Activated effector memory CD4-positive, alpha-beta T cell treated with anti-CD3 and anti-CD28 coated beads, Interleukin-2, amount 50 U/mL, for 16 hours (primary cell): ENCODE data around the gene ANTKMT.
A peak's percentile ranks its signal among the peaks of the same experiment; 100 is the strongest.
"Not testable (repeated sequence)": the region's sequence is repeated elsewhere in the genome, so short reads cannot be mapped to it uniquely, and the experiment has no call there.

ENCODE experiments used
- DNase-seq: peaks from one replicate; pipeline ENCODE4 v3.0.0-alpha.2; 2020

The ANTKMT gene

DNA sequence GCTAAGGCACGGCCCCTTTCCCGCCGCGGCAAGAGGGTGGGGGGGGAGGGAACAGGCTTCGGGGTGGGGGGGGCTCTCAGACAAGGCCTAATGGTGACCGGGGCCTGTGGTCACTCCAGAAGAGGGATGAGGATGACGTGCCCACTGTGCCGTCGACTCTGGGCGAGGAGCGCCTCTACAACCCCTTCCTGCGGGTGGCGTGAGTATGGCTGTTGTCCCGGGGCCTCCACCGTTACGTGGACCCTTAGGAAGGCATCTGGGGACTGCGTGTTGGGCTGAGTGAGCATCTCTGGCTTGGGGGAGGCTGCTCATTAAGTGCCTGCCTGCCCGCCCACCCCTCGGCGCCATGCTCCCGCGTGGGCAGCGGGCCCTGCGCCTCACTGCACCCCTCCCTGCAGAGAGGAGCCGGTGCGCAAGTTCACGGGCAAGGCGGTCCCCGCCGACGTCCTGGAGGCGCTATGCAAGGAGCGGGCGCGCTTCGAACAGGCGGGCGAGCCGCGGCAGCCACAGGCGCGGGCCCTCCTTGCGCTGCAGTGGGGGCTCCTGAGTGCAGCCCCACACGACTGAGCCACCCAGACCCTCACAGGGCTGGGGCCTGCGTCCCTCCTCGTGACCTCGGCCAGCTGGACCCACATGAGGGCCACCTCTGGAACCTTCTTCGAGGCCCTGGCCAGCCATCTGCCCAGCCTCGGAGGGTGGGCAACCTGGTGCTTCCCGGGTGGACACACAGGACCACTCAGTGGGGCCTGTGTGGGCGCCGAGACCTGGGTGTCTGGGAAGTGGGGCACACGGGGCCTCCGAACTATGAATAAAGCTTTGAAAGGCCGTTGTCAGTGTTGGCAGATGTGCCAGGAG is 8.2 kb downstream of the ANTKMT start:
- DNase-seq: no peak

DNA sequence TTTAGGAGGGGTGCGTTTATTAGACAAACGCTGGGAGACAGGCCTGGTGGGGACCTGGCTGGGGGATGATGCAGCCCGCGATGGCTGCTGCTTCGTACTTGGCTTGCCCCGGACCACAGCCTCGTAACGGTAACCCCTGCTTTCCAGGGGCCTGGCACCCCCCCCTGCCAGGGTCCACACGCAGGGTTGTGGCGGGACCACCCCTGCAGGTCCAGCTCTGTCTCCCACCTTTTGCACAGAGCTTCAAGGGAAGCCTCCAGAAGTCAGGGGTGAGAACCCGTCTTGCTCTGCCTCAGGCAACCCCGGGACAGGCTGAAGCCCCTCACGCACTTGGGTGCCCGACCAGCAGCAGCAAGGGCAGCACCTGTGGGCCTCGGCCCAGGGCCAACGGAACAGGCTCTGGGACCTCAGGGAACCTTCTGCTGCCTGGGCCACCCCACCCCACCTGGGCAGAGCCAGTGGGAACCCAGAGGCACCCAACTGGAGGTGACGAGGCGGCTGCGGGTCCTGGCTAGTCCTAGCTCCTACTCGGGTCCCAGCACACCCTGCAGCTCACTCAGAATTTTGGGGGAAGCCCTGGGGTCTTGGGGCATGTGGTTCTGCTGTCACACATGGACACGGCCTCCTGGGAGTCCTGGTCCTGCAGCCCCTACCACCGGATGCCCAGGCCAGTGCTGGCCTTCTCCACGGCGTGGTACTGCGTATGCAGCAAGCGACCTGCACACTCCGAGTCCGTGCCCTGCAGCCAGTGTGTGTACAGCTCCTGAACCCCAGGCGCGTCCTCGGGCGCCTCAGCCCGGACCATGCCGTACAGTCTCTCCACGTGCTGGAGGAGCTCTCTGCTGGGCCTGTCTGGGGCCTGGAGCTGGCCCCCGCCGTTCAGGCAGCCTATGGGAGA is 9.1 kb downstream of the ANTKMT start:
- DNase-seq: no peak

DNA sequence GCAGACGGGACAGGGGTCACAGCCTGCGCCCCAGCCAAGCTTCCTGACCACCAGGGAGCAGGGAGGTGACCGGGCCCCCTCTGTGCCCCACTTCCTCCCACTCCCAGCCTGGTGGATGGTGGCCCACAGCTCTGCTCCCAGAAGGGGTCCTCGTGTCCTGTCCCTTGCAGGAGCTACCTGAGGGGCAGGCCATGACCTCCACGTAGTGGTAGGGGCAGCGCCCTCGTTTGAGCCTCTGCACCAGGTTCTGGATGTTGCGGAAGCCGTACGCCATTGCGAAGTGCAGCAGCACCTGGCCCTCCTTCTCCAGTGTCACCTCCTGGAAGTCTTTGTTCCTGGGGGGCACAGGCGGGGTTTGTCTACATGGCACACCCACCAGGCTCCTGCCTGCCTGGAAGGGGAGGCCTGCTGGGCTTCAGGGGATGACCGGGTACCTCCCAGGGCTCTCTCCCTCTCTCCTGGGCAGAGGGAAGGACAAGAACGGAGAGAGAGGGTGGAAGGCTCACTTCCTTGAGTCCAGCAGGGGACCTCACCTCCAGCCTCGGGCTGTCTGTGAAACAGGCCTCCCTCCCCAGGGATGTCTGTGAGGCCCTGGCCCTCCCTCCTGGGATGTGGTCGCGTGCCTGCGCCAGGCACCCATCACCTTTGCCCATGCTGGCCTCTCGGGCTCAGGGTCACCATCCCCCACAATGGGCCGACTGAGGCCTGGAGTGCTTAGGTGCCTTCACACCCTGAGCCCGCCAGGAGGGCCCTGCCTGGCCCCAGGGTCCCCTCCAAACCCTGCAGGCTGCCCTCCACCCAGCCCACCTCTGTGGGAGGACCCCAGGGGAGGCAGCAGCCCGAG is 9.9 kb downstream of the ANTKMT start:
- DNase-seq: no peak

DNA sequence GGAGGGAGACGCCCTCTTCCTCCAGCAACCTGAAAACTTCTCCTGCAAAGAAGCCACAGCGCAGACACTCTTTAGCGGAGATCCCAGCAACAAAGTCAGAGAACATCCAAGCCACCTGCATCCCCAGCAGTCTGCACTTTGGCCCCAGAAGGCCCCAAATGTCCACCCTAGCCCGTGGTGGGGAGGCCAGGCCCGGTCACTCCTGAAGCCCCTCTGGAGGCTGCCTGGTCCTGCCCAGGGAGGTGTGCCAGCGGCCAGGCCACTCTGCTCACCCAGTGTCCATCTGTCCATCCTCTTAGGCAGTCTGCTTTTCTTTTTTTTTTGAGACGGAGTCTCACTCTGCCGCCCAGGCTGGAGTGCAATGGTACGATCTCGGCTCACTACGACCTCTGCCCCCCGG is 11.4 kb downstream of the ANTKMT start:
- DNase-seq: no peak

DNA sequence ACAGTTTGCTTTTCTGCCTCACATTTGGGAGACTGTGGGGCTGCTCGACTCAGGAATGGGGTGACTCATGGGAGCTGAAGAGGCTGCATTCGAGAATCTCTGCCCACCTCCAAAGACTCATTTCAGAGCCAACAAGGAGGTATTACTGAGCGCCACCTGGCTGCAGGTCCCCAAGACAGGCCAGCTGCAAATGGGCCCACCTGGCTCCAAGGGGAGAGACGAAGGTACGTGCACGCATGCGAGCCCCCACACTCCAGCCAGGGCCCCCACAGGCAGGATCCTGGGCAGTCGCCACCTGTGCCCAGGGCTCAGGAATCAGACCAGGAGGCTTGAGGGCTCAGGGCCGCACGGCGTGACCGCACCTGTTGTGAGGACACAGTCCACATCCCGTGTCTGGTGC is 12.0 kb downstream of the ANTKMT start:
- DNase-seq: no peak

DNA sequence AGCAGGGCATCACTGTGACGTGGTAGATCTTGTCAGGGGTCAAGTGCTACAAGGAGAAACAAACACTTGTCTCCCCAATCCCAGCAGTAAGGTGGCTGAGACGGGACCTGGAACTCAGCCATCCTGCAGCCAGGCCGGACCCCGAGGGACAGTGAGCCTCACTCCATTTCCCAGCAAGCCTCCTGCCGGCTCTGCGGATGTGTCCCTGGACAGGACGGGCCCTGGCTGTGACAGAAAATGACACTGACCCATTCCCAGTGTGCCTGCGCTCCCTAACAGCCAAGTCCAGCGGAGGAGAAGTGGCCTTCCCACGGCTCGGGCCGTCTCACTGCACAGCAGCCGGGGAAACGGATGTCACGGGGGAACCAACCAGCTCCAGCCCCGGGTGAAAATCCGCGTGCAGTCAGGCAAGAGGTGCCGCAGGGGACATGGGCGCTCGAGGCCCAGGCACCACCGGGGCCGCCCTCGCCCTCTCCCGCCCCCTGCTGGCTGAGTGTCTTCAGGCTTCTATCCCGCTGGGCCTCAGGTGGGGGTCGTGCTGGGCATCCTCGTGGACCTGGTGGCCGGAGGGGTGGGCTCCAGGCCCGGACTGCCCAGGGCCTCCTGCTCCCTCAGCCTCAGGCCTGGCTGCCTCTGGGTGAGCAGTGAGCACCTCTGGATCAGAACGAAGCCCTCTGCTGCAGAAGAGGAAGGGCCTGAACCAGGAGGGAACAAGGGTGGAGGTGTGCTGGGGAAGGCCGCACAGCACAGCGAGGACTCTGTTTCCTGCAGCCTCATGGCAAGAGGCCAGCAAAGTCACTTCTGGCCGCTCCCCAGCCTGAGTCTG is 12.6 kb downstream of the ANTKMT start:
- peak; percentile 78 for DNase-seq

DNA sequence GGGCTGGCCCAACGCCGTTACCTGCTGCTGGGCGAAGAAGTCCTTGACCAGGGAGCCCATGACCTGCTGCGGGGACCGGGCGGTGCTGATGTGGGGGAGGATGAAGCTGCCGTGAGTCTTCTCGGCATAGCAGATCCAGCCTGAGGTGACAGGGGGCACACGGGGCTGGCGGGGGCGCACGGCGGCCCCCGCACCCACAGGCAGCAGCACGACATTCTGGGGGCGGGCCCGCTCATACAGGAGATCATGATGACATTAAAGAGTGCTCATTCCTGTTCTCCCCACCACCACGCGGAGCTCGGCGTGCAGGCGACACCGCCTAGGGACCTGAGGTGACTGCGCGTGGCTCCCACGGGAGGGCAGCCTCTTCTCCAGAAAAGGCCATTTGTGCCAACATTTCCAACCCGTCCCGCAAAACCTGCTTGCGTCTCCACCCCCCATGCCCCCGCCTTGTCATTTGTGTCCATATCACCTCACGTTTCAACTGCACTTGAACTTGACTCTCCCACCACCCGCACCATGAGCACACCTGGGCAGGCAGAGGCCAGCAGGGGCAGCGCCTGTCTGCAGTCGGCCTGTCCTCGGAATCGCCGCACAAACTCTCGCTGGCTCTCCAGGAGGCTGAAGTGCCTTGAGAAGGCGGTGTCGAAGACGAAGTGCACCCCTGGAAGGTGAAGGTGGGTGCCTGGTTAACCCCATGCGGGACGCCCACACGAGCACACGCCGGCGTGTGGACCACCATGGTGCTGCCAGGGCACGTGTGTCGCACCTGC is 13.4 kb downstream of the ANTKMT start:
- no peak for DNase-seq

DNA sequence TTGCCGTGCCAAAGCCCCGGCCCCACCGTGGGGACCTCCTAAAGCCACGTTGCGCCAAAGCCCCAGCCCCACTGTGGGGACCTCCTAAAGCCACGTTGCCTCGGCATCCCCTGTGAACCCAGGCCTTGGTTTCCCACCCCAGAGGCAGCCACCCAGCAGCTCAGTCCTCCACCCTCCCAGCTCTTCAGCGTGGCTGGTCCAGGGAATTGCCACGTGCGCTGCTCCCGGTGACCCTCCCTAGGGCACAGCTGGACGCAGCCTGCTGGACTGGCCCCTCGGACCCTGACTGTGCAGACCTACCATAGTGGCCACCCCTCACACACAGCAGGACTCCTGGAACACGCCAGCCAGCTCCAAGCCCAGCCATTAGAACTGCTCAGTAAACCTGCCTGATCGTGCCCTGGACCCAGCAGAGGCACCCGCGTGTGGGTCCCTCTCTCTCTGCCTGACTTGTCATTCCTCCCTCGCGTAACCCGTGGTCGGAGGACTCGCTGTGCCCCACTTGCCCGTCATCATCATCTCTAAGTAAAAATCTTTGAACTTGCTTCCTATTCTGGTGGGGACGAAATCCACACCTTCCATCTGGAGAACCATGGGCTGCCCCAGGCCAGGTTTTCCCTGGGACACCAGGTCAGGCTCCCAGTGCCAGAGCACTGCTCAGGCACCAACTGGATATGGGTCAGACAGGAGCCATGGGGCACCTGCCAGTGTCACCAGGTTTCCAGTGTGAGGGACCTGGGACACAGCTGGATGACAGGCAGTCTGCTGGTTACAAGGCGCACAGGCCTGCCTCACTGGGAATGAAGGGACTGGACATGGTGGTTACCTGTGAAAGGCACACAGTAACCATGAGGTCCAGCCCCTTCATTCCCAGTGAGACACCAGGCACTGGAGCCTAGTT is 14.3 kb downstream of the ANTKMT start:
- DNase-seq: no peak

DNA sequence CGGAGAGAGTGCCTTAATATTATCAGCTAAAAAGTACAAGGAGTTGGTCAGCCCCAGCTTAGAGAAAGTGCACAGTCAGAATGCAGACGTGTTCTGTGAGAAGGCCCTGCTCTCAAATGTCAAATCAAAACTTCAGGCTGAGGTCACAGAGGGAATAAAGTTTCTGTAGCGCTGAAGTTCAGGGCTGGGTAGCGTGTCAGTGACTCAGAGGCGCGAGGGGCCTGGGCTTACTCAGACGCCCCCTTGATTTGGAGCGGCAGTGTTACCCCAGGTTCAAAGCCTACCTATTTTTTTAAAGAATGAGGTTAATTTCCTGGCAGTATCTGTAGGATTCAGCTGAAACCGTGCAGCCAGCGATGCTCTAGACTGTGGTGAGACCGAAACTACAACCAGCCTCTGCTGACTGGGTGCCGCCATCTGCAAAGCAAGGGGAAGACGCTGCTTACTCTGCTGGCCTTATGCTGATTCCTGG is 15.1 kb downstream of the ANTKMT start:
- DNase-seq: peak; percentile 75

DNA sequence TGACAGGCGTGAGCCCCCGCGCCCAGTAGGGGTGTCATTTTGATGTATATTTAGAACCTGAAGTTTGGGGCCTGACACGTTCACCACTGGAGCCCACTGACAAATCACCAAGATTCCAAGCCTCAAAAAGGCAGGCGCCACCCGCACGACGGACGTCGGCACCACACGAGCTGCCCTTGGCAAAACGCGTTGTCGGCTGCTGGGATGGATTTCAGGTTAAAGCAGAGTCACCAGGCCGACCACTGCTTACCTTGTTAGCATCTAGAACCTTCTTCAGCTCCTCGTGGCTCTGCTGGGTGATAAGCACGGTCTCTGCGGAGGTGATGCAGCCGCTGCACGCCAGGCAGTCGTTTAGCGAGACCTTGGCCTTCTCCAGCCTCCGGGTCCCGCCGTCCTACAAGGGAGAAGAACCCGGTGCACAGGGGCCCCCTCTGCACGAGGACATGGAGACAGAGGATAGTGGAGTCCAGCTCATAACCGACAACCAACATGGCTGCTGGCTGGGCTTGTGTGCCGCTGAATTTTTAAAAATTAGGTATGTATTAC is 16.1 kb downstream of the ANTKMT start:
- no peak for DNase-seq

DNA sequence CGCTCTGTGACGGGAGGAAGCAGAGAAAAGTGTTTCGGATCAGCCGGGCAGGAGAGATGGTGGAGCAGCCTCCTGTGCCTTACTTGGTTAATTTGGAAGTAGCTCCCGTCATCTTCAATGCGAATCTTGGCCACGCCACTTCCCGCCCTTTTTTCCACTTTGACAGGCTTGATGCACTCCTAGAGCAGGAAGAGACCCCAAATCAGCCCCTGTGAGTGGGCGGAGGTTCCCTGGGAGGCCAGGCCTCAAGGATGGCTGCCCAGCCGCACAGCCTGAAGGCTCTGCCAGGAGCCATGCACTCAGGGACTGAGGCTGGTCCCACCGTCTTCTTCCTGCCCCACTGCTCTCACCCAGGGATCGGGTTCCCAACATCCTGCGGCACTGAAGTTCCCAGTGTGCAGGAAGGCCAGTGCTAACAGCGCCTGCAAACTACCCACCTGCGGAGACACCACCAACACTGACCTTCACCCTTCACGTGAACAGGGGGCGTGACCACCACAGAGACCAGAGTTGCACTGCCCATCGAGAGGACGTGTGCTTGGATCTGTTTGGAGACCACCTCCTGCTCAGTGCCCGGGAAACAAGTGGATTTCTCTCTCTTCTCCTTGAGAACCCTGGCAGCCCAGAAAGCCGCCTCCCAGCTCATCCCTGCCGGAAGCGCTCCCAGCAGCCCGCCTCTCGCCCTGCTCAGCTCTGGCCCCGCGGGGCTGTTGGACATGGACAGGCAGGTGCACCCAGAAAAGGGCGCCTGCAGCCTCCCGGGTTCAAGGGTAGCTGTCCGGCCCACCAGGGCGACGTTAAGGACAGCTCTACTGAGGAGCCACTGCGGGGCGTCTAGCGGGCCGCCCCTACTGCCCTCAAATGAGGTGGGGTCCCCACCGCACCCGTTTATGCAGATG is 18.9 kb downstream of the ANTKMT start:
- DNase-seq: no peak

DNA sequence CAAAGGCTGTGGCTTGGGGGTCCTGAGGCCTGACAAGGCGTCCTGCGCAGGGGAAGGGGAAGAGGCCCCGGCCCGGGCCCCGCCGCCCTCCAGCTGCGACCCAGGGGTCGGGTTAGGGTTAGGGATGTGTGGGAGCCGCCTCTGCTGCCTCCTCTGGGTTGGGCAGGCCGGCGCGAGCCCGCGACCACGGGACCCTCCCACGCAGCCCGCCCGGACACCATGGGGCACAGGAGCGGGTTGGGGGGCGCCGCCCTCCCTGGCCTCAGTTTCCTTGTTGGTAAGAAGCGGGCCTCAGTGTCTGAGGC is 19.5 kb downstream of the ANTKMT start:
- no peak for DNase-seq

DNA sequence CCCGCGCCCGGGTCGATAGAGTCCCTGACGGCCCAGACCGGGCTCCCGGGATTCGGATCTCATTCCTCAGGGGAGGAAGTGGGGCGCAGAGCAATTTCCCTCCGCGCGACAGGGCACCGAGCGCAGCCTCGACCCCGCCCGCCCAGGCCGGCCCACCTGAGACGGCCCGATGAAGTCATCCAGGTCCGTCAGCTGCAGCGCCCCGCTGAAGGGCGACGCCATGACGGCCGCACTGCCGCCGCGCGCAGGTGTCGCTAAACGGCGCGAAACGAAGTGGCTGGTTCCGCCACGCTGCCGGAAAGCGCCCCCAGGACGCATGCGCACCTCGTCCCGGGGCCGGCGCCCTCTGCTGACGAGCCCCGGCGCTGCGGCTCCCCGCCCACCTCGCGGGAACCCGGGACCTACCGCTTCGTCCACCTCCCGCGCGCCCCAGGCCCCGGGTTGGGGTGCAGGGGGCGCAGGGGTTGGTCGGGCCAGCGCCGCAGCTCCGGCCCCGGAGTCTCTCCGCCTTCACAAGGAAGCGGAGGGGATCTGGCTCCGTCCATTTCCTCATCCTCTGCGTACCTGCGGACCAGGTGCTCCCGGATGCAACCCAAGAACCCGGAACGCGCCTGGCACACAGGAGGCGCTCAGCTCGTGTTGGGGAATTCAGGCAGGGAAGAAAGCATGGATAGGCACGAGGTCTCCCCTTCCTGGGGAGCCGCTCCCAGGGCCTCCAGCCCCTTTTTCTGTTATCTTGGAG is 20.0 kb downstream of the ANTKMT start, which contains the start of gene CIAO3:
CIAO3 (minus strand) TSS at position 234 of the 742 bp plus-strand sequence; CDS start at position 222, 12 bp downstream.
- DNase-seq: peak; percentile 97

DNA sequence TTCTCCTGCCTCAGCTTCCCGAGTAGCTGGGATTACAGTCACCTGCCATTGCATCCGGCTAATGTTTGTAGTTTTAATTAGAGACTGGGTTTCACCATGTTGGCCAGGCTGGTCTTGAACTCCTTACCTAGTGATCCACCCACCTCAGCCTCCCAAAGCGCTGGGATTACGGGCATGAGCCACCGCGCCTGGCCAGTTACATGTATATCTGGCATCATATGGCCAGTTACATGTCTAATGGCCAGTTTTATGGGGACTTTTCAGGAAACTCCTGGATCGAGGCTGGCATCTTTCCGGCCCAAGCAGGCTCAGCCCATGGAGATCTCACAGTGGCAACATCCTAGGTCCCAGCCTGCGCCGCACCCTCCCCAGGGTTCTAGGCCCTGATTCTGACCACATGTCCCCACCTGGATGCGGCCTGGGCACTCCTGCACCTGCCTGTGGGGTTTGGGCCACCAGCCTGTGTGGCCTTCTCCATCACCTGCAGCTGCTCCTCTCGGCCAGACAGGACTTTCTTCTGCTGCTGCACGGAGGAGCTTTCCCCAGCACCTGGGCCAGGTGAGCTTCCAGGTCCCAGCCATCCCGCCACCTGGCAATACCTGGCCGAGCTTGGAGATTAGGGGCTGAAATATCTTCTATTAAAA is 21.2 kb downstream of the ANTKMT start:
- no peak for DNase-seq

DNA sequence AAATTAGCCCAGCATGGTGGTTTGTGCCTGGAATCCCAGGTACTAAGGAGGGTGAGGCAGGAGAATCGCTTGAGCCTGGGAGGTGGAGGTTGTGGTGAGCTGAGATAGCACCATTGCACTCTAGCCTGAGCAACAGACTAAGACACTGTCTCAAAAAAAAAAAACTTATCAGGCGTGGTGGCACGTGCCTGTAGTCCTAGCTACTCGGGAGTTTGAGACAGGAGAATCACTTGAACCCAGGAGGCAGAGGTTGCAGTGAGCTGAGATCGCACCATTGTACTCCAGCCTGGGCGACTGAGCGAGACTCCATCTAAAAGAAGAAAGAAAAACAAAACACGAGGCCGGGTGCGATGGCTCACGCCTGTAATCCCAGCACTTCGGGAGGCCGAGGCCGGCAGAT is 21.9 kb downstream of the ANTKMT start:
- DNase-seq: not testable (repeated sequence)

DNA sequence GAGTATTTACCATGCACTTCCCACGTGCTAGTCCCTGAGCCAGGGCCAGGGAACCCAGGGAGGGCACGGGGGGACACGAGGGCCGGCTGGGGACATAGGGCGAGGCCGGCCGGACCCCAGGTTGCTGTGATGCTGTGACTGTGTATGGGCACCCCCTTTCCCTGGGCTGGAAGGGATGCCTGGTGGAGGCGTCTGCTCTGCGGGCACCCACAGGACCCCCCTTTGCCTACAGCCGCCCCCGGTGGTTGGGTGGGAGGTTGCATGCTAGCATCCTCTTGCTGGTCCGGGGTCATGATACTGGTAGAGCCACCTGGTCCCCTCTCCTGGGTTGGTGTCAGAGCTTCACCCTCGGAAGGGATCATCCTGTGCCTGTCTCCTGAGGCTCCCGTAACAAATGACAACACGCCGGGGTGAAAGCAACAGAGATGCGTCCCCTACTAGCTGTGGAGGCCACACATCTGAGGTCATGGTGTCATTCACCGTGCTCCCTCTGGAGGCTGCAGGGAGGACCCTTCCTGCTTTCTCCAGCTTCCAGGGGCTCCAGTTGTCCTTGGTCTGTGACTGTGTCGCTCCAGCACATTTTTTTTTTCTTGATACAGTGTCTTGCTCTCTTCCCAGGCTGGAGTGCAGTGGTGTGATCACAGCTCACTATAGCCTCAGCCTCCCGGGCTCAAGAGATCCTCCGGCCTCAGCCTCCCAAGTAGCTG is 23.0 kb downstream of the ANTKMT start:
- DNase-seq: no peak

DNA sequence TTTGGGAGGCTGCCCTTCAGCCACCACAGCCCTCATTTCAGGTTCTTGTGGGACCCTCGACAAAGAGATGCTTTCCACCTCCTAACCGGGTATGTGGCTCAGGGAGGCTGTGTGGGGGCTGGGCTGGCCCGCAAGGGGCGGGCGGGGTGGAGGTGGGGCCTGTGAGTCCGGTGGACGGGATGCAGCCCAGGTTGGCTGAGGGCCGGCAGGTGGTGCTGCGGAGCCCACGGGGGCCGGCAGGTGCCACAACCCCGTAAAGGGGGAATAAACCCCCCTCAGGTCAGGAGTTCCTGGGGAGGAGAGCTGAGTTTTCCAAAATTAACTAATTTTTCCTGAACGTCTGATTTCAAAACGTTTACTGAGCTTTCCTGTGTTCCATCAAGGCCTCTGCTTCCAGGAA is 24.8 kb downstream of the ANTKMT start:
- no peak for DNase-seq
